AG04450 (cell line): ENCODE data around the gene TXNL1. TPM values are rescaled to one million over a fixed set of nuclear protein-coding genes. Genes with fewer than 3 reads are reported as not detected.

Experiments used
- CTCF ChIA-PET: fragments of 300-600, 350-600 bp; formaldehyde crosslinking; extraction: SDS; loops from one replicate; lab custom pipeline; 2022; ENCODE audit warnings: antibody characterized with exemption, inconsistent platforms; lab: Charles Lee
- POLR2A ChIA-PET: fragments of 350-600 bp; formaldehyde crosslinking; extraction: SDS; loops from one replicate; lab custom pipeline; 2021; ENCODE audit warnings: antibody characterized with exemption, inconsistent platforms; lab: Yijun Ruan, JAX
- DNase-seq: peaks from one replicate; pipeline ENCODE4 v3.0.0-alpha.2; 2011; ENCODE audit warnings: low read depth, low spot score
- H3K27ac ChIP-seq: one replicate; pipeline ENCODE4 v1.5.1; 2012; ENCODE audit warnings: low read depth, low read length, control low read depth
- H3K27me3 ChIP-seq: one replicate; pipeline ENCODE4 v1.6.0; 2012; ENCODE audit warnings: low read length; ENCODE audit not compliant: control insufficient read depth, insufficient read depth
- H3K4me3 ChIP-seq: 2 replicates; pipeline ENCODE4 v1.5.1; 2011; ENCODE audit warnings: mild to moderate bottlenecking, low read depth, low read length, control low read depth
- H3K9me3 ChIP-seq: 2 replicates; pipeline ENCODE4 v1.5.1; 2012; ENCODE audit warnings: low read length; ENCODE audit not compliant: control insufficient read depth, insufficient read depth
- CTCF ChIP-seq: IDR thresholded peaks from 2 replicates; pipeline ENCODE4 v1.5.1; 2011; ENCODE audit warnings: low read depth, low read length, control low read depth, inconsistent platforms
- polyA plus RNA-seq: library from polyadenylated mRNA; depleted of rRNA; stranded (reverse); fragments of >200 nt; gene quantifications from 2 replicates; pipeline ENCODE4 v1.2.3, GENCODE V29; 2011

The TXNL1 gene
- polyA plus RNA-seq, 1 experiment, result 133 TPM

GRCh38 chr18:56606618-56607017 lies 31.8 kb downstream of the TXNL1 start:
- H3K27me3 ChIP-seq, result no peaks in the 10 kb centered on the region
- POLR2A ChIA-PET, result no interaction called here
- DNase-seq, result no peak
- CTCF ChIA-PET, result no interaction called here
- no peak overlapping the region for H3K4me3 ChIP-seq
- no peak for TF ChIP-seq CTCF
- H3K27ac ChIP-seq, result no peak overlapping the region
- no peaks in the 10 kb centered on the region for H3K9me3 ChIP-seq

GRCh38 chr18:56598422-56598821 lies 40.0 kb downstream of the TXNL1 start:
- no peak for TF ChIP-seq CTCF
- ChIA-PET CTCF (interaction anchor here (2.3 kb wide), 1 partner anchor 22 kb away, joined by 7 read pairs; no protein-coding TSS in a partner anchor), POLR2A (no interaction called here)
- no peak for DNase-seq
- H3K9me3 ChIP-seq, result peaks cover 2% of the 10 kb centered on the region
- H3K4me3 ChIP-seq, result no peak overlapping the region
- no peaks in the 10 kb centered on the region for H3K27me3 ChIP-seq
- no peak overlapping the region for H3K27ac ChIP-seq

- Histone ChIP-seq H3K27me3 (no peaks in the 10 kb centered on the region), H3K27ac (no peak overlapping the region), H3K9me3 (peaks cover 3% of the 10 kb centered on the region), H3K4me3 (no peak overlapping the region)
- no peak for TF ChIP-seq CTCF
- ChIA-PET POLR2A (no interaction called here), CTCF (no interaction called here)
- DNase-seq, result no peak
Measured at GRCh38 chr18:56593906-56594305, 44.5 kb downstream of the TXNL1 start.

DNA sequence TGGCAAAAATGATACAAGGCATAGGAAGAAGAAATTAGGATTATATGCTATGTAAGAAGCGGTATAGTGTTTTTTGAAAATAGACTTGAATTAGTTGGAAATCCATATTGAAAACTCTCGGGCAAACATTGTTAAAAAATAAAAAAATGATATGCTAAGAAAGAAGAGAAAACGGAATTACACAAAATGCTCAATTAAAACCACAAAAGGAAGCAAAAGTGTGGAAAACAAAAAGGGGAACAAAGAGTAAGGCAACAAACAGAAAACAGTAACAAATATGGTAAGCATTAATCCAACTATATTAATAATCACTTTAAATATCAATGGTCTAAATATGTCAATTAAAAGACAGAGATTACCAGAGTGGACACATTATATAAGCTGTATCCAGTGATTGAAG lies 58.4 kb downstream of the TXNL1 start:
- Histone ChIP-seq H3K27me3 (no peaks in the 10 kb centered on the region), H3K4me3 (no peak overlapping the region), H3K27ac (no peak overlapping the region), H3K9me3 (no peaks in the 10 kb centered on the region)
- ChIA-PET POLR2A (no interaction called here), CTCF (no interaction called here)
- no peak for TF ChIP-seq CTCF
- no peak for DNase-seq

GRCh38 chr18:56579451-56579850 lies 58.9 kb downstream of the TXNL1 start:
- TF ChIP-seq CTCF, result no peak
- POLR2A ChIA-PET, result no interaction called here
- no peak overlapping the region for H3K4me3 ChIP-seq
- no peaks in the 10 kb centered on the region for H3K27me3 ChIP-seq
- CTCF ChIA-PET, result no interaction called here
- DNase-seq, result no peak
- H3K9me3 ChIP-seq, result no peaks in the 10 kb centered on the region
- H3K27ac ChIP-seq, result no peak overlapping the region
